Measurements from ENCODE around the gene AIF1.

Gene AIF1

DNA sequence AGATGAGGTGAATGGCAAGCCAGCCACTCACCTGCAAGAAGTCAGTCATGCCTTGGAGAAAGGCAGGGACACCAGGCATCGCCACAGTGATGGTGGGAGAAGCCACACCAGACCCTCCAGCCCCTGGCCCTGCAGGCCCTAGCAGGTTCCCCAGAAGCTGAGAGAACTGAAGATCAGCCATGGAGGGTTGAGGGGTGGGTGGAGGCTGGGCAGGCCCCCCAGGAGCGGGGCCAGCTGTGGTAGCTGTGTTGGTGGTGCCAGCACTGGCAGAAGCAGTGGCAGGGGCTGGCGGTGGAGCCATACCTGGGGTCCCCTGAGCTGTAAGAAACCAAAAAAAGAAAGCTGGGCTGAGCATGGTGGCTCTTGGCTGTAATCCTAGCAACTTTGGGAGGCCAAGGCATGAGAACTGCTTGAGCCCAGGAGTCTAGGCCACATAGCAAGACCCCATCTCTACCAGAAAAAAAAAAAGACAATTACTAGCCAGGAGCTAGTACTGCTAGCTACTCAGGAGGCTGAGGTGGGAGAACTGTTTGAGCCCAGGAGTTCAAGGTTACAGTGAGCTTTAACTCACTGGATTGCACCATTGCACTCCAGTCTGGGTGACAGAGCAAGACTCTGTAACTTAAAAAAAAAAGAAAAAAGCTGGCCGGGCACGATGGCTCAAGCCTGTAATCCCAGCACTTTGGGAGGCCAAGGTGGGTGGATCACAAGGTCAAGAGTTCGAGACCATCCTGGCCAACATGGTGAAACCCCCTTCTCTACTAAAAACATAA lies 27.9 kb downstream of the AIF1 start:
- no peak for DNase-seq

DNA sequence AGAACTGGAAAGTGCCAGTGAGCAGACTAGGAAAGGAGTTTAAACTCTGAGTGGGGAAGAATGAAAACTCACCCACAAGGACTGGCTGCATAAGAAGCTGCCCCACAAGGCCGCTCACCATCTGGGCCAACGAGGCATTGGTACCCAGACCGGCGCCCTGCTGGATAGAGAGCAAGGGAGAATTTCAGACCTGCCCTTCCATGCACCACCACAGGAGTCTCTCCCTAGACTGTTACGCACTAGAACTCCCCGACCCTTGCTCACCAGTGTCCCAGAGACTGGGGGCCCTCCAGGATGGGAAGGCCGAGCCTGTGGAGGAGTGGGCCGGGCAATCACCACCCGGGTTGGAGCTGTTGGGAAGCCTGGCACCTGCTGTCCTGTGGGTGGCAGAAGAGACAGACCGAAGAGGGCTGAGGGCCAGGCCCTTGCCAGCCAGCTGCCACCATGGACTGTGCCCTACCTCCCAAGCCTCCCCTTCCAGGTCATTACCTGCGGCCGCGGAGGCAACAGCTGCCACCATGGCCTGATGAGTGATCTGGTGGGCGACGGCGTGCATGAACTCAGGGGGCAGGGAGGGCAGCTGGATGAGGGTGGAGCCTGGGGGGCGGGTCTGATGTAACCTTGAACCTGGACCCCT lies 28.9 kb downstream of the AIF1 start:
- DNase-seq, result no peak

DNA sequence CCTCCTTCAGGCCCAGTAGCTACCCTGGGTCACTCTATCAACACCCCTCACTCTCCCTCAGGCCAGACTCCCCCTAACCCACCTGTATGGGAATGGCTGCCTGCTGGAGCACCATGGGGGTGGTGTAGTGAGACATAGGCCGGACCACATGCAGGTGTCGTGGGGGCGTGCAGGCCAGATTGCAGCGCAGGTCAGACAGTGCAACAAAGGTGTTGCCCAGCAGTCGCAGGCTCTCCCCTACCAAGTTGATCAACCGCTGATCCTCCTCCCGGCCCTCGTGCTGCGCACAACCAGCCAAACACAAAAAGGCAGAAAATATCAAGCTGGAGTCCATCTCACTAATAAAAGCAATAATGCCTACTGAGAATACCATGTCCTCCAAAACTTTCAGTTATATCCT lies 30.3 kb downstream of the AIF1 start:
- DNase-seq, result no peak

DNA sequence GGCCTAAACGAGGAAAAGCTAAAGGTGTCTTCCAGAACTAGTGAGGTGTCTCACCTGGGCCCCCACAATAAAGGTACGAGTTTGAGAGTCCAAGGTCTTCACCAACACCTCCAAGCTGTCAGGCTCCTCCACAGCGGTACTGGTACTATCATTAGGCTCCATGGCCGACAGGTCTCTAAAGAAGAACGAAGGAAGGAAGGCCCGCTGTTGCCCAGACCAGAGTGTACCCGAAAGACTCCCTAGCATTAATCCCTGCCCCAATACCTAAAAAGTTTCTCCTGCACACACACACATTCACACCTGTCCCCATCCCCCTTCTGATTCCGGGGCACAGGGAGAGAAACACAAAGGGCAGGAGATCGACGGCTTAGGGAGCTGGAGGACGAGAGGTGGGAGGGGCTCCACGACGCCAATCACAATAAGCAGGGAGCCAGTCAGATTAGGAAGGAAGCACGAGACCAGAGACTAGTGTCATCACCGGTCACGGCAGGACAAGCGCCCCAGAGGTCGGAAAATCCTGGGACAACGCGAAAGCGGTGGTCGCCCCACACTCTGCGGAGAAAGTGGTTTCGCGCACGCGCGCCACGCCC lies 36.7 kb downstream of the AIF1 start:
- peak in 10 of 51 donors; percentile 63 to 88 (median 78) for DNase-seq

GRCh38 chr6:31652925-31653724 lies 38.1 kb downstream of the AIF1 start:
- peak in 38 of 51 donors; percentile 52 to 99 (median 86) for DNase-seq

DNA sequence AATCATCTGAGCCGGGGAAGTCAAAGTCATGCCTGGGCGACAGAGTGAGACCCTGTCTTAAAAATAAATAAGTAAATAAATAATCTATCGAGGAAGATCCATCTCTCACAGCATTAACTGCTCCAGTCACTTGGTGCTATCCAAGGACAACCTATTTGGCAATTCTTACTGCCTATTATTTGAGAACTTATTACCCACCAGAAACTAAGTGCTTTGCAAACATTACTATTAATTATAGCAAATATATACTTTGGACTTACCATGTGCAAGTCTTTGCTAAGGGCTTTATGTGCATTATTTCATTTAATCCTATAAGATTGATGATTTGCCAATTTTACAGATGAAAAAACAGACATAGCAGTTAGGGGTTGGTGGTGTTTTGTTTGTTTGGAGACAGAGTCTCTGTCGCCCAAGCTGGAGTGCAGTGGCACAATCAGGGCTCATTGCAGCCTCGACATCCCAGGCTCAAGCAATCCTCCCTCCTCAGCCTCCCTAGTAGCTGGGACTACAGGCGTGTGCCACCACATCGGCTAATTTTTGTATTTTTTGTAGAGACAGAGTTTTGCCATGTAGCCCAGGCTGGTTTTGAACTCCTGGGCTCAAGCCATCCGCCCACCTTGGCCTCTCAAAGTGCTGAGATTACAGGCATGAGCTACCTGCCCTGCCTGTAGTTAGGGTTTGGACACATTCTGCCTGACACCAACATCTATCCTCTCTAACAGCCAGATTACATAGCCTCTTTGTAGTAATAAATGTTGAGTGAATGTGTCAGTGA lies 39.7 kb downstream of the AIF1 start:
- DNase-seq, result no peak

DNA sequence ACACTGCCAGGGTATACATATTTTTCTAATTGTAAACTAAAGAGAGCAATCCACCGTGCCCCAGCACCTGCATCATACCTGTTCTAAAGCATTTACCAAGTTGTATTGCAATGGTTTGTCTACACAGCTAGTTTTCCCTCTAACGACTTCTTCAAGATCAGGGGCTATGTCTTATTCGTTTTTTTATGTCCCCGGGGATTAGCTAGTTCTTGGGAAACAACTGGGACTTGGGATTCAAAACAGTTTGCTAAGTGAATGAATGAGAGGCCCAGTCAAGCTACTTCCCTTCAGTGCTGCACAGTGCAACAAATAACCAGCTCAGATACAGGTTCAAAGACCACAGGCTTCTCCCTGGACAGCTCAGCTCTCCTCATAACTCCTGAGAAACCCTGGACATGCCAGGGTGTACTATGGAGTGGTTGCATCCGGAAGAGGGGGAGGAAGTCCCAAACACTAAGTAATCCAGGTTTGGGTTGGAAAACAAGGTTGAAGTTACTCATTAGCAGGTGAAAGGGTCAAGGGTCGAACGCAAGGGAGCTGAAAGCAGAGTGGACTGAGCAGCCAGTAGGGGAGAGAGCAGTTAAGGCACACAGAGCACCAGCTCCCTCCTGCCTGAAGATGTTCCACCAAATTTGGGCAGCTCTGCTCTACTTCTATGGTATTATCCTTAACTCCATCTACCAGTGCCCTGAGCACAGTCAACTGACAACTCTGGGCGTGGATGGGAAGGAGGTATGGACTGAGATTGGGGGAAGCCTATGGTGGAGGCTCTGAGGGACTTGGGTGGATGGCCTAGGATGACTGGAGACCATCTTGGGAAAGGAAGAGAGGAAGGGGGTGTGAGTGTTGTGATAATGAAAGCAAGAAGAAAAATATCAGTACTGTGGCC lies 40.6 kb downstream of the AIF1 start, which contains the start of gene APOM:
TSS of gene APOM (plus strand) at position 546 of the 889 bp plus-strand sequence. CDS start at position 619, 73 bp downstream.
- DNase-seq, result no peak

GRCh38 chr6:31657406-31658157 lies 42.5 kb downstream of the AIF1 start:
- no peak for DNase-seq

DNA sequence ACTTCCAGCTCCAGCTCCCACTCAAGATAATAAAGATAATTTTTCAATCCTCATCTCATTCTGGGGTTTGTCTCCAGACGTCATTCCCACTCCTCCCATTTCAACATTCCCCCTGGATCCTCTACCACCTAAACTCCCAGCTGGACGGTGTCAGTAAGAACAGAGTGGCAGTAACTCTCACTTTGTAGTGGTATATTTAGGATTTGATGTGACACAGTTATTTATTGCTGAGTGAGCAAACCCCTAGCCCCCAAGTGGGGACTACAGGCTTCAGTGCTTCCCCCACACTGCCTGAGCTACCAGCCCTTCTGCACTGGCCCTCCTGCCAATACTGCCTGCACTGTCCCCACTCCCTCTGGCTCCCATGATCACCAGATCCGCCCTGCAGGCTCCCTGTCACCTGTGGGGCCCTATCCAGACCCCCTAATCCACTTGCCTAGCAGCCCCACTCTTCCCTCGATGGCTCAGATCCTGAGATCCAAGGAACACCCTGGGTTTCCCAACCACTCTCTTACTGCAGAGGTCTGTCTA lies 43.2 kb downstream of the AIF1 start:
- no peak for DNase-seq

DNA sequence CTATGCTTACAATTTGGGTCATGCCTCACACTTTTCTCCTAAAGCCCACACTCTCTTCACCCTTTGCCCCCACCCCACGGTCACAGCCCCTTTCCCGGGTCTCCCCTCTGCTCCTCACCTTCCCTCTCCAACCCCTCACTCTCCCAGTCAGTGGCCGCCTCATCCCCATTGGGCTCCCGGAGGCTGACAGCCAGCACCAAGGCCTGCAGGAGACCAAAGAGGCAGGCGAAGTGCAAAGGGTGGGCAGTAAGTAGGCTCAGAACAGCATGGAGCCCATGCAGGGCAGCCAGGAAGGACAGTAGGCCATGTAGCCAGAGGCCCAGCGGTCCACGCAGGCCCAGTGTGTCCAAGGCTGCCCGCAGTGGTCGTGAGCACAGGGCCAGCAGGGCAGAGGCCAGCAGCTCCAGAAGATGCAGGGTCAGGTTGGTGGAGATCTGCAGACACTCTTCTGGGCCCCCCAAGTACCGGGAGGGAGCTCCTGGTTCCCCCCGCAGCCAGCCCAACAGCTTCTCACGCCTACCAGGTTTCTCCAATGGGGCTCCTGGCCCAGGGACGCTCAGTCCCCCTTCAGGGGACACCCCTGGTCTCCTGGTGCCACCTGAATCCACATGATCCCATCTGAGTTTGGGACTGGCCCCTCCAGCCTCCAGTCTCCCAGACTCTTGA lies 44.1 kb downstream of the AIF1 start:
- DNase-seq, result no peak

DNA sequence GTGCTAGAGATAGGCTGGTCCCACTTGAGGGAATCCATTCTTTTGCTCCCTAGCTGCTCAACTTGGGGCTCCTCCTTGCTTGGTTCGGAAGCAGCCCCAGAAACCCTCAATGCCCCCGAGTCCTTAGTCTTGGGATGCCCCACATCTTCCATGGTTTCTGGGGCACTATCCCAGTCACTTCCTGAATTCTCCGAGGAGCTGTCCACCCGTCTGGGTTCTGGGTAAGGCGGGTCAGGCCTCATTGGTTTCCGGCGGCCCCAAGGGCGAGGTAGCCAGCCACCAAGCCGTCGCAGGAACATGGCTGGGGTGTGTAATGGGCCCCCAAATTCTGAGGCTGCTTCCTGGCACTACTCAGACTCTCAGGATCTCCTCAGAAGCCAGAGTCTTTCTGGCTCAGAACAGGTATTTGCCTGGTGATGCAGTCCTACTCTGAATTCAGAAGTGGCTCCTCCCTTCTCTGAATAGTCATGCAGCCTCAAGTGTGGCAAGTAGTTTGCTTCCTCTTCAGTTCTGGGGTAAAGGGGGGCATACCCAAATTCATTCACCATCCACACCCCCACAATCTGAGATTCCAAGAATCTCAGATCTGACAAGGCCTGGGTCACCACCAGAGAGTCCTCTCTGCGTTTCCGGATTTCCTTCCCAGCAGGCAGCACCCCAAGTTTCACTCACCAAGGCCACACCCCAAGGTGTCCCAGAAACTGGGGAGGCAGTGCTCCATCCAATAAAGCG lies 44.8 kb downstream of the AIF1 start:
- peak in 2 of 51 donors; percentile 2 to 32 for DNase-seq

DNA sequence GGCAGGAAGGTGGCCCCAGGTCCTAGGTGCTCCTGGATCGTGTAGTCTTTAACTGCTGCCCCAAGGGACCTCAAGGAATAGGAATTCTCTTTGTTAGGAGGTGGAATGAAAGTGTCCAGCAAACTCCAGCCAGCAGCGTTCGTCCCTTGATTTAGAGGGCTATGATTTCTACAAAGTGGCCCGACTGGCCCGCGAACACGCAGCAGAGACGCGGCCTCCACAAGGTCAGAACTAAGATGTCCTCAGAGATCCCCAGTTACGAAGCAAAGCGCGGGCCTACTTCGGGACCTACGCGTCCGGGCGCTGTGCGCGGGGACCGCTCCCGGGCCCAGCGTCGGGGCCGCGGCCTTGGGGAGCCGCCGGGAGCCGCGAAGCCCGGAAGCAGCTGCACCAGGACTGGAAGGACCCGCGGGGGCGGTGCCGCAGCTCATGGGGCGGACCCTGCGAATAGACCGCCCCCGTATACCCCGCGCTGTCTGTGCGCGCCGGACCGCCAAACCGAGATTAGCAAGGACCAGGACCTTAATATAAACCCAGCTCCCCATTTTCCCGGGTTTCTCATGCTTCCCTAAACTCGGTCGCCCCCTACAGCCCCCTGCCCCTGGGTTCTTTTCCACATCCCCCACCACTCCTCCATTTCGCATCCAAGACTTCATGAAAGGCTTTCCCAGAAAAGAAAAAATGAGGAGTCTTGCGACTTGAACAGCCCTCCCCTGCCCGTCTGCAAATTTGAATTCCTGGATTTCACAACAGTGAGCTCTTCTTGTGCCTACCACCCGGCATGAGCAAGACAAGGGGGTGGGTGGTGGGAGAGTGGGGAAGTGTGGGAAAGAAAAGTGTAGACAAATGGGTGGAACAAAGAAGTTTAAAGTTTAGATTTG lies 45.6 kb downstream of the AIF1 start, which contains the start of gene C6orf47:
TSS of gene C6orf47 (minus strand) at position 398 of the 881 bp plus-strand sequence. CDS start 831 bp downstream, outside the sequence.
- DNase-seq, result peak in 48 of 51 donors; percentile 24 to 84 (median 62)

DNA sequence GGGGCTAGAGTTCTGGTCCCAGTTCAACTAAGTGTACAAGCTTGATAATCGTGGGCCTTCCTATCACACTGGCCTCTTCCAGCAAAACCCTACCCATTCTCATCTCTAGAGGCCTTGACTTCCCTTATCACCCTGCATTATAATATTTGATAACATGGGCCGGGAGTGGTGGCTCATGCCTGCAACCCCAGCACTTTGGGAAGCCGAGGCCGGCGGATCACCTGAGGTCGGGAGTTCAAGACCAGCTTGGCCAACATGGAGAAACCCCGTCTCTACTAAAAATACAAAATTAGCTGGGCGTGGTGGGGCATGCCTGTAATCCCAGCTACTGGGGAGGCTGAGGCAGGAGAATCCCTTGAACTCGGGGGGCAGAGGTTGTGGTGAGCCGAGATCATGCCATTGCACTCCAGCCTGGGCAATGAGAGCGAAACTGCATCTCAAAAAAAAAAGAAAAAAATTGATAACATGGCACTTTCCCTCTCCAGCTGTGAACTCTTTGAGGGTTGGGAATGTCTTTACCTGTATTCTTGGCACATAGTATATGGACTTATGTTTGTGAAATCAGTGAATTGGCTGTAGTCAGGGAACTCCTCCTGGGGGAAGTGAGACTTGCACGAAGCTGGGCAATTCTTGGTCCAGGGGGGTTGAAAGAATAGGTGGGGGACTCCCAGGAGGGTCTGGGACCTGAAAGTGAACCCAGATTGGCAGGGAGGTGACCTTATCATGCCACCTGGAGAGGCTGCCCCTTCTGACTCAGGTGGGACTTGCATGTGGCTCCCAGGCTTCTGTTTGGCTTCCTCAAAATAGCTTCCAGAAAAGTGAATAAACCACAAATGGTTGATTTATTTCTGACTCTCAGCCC lies 46.5 kb downstream of the AIF1 start:
- no peak for DNase-seq

DNA sequence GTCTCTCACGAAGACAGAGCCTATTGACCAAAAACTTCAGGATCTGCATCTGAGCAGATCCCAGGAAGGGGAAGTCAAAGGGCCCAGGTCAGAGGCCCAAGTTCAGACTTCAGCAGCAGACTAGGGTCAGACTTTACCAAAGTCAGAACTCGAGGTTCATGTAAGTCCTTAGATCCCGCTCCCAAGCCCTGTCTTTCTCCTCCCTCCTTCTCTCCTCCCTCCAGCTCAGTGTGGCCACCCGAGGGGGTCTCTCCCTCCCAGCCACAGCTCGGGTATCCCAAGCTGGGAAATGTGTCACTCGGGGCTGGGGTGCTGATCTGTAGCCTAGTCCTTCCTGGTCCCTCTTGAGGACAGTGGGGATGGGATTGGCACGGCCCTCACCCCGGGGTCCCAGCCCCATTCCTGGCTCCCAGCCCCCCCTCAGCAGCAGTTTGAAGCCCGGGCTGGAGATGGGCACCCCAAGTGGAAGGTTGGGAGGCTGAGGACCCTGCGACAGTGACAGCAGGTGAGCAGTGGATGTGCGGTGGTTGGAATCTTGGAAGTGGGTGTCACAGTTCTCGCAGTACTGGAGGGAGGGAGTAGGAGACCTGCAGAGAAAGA lies 47.2 kb downstream of the AIF1 start:
- no peak for DNase-seq

Data from hypothalamus (tissue), 51 donors.